HepG2 (cell line): Measurements from ENCODE around the gene IL32. TPM values are rescaled to one million over a fixed set of nuclear protein-coding genes. Genes with fewer than 3 reads are reported as not detected.
A peak's percentile ranks its signal among the peaks of the same experiment; 100 is the strongest.

Experiments
- BORCS8-MEF2B ChIP-seq: sonication (generic); formaldehyde crosslinking; IDR thresholded peaks from 2 replicates; pipeline ENCODE4 v1.8.0; 2022; ENCODE audit warnings: mild to moderate bottlenecking, missing genetic modification reagents
- FLYWCH1 ChIP-seq: sonication (generic); formaldehyde crosslinking; IDR thresholded peaks from 2 replicates; pipeline ENCODE4 v1.8.1; 2023; ENCODE audit warnings: mild to moderate bottlenecking, missing genetic modification reagents
- HNRNPL ChIP-seq: fragments of 200-400 bp; formaldehyde crosslinking; IDR thresholded peaks from 2 replicates; pipeline ENCODE4 v1.6.1; 2017; ENCODE audit warnings: mild to moderate bottlenecking, low read depth, low read length
- PHF21A ChIP-seq: sonication (generic); formaldehyde crosslinking; IDR thresholded peaks from 2 replicates; pipeline ENCODE4 v1.5.0; 2020; ENCODE audit warnings: mild to moderate bottlenecking, missing genetic modification reagents
- REL ChIP-seq: sonication (generic); formaldehyde crosslinking; conservative IDR thresholded peaks from 2 replicates; pipeline ENCODE4 v1.8.0; 2022; ENCODE audit warnings: mild to moderate bottlenecking, missing genetic modification reagents, moderate library complexity
- RFXANK ChIP-seq: IDR thresholded peaks from 2 replicates; pipeline ENCODE4 v1.6.1; 2016
- TEAD2 ChIP-seq: sonication (generic); formaldehyde crosslinking; IDR thresholded peaks from 2 replicates; pipeline ENCODE4 v1.9.0; 2021; ENCODE audit warnings: missing genetic modification reagents
- WIZ ChIP-seq: sonication (generic); formaldehyde crosslinking; IDR thresholded peaks from 2 replicates; pipeline ENCODE4 v1.5.1; 2020; ENCODE audit warnings: mild to moderate bottlenecking, missing genetic modification reagents
- ZBED4 ChIP-seq: sonication (generic); formaldehyde crosslinking; IDR thresholded peaks from 2 replicates; pipeline ENCODE4 v1.4.0; 2020; ENCODE audit warnings: missing genetic modification reagents, borderline replicate concordance
- ZFP90 ChIP-seq: sonication (generic); formaldehyde crosslinking; IDR thresholded peaks from 2 replicates; pipeline ENCODE4 v1.8.0; 2022; ENCODE audit warnings: missing genetic modification reagents, mild to moderate bottlenecking, inconsistent platforms, borderline replicate concordance
- ZKSCAN8 ChIP-seq: IDR thresholded peaks from 2 replicates; pipeline ENCODE4 v1.6.1; 2016; ENCODE audit warnings: borderline replicate concordance, missing genetic modification reagents, missing compliant biosample characterization
- ZNF207 ChIP-seq: fragments of 450-650 bp; IDR thresholded peaks from 2 replicates; pipeline ENCODE4 v1.6.1; 2016; ENCODE audit warnings: antibody characterized with exemption, borderline replicate concordance
- ZNF337 ChIP-seq: sonication (generic); formaldehyde crosslinking; IDR thresholded peaks from 2 replicates; pipeline ENCODE4 v1.5.1; 2020; ENCODE audit warnings: missing genetic modification reagents, low read depth, mild to moderate bottlenecking, borderline replicate concordance
- ZZZ3 ChIP-seq: sonication (generic); formaldehyde crosslinking; IDR thresholded peaks from 2 replicates; pipeline ENCODE4 v1.4.0; 2020; ENCODE audit warnings: missing genetic modification reagents, mild to moderate bottlenecking, borderline replicate concordance
- polyA plus RNA-seq, 8 experiments: library from polyadenylated mRNA; depleted of rRNA in 3 of 8; stranded (reverse) in 7 of 8; unstranded in 1 of 8; fragments of >200 nt; fragmentation: Illumina TruSeq in 4 of 8; extraction: Trizol in 4 of 8; gene quantifications; 2 replicates each; pipeline versions ENCODE4 v1.2.1 to v1.2.3, GENCODE V29; 2011 to 2016; ENCODE audit warnings: low read depth in 4 of 8, missing spikeins in 1 of 8, mixed read lengths in 1 of 8; ENCODE audit not compliant: insufficient read depth in 1 of 8
- total RNA-seq, 5 experiments: library from RNA; depleted of rRNA; stranded (reverse); fragments of >200 nt; fragmentation: Illumina TruSeq; extraction: Trizol; gene quantifications; 2 replicates each; pipeline ENCODE4 v1.2.3, GENCODE V29; 2016; ENCODE audit warnings: low read depth in 1 of 5
- TF ChIP-seq, protein P1 (sequence below): sonication (generic); formaldehyde crosslinking; conservative IDR thresholded peaks from 2 replicates; pipeline ENCODE4 v1.4.0; 2020; ENCODE audit warnings: missing genetic modification reagents

Gene IL32
- total and polyA plus RNA-seq, 2 of the 13 experiments (the other 11 are each of a cell fraction or from before 2014, with no cell fraction given), result 115 to 165 TPM

DNA sequence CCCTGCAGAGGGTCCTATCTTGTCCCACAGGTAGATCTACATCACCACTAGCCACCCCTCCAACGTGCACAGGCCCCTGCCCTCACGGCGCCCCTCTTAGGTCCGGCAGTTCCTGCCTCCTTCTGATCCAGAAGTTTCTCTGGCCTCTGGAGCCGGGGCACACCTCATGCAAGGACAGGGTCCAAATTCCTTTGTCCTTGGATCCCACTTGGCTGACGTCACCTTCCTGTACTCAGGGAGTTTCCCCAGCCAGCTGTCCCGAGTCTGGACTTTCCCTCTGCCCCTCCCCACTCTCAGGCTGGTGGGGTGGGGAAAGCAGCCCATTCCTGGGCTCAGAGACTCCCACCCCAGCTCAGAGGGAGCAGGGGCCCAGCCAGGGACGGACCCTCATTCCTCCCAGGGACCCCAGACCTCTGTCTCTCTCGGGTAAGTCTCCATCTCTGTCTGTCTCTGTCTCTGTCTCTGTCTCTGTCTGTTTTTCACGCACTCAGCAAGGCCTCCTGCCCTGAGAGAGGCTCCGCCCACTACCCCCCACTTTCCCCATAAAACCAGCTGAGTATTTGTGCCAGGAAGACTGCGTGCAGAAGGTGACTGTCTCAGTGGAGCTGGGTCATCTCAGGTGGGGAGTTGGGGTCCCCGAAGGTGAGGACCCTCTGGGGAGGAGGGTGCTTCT, at the start of gene IL32 (continued):
- TF ChIP-seq HNRNPL (no peak), BORCS8-MEF2B (CRISPR knock-in tag) (peak; percentile 33; the same call in 1 of the 2 replicates), ZZZ3 (CRISPR knock-in tag) (peak; percentile 22; the same call in 1 of the 2 replicates), ZNF207 (no peak), RFXANK (CRISPR knock-in tag) (no peak), WIZ (CRISPR knock-in tag) (no peak), ZBED4 (CRISPR knock-in tag) (no peak; the same call in 1 of the 2 replicates), FLYWCH1 (CRISPR knock-in tag) (no peak), PHF21A (CRISPR knock-in tag) (peak; percentile 84), TEAD2 (CRISPR knock-in tag) (no peak), ZFP90 (peak; percentile 72), ZNF337 (CRISPR knock-in tag) (0 out of 2 replicates have a peak, but pooled peaks have one; percentile 27), ZKSCAN8 (CRISPR knock-in tag) (no peak), REL (CRISPR knock-in tag) (no peak; the same call in 1 of the 2 replicates)
- TF ChIP-seq, protein P1, sequence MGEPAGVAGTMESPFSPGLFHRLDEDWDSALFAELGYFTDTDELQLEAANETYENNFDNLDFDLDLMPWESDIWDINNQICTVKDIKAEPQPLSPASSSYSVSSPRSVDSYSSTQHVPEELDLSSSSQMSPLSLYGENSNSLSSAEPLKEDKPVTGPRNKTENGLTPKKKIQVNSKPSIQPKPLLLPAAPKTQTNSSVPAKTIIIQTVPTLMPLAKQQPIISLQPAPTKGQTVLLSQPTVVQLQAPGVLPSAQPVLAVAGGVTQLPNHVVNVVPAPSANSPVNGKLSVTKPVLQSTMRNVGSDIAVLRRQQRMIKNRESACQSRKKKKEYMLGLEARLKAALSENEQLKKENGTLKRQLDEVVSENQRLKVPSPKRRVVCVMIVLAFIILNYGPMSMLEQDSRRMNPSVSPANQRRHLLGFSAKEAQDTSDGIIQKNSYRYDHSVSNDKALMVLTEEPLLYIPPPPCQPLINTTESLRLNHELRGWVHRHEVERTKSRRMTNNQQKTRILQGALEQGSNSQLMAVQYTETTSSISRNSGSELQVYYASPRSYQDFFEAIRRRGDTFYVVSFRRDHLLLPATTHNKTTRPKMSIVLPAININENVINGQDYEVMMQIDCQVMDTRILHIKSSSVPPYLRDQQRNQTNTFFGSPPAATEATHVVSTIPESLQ (CRISPR knock-in tag), result no peak
